Measurements from ENCODE around the gene CNTNAP2.

Gene CNTNAP2

GRCh38 chr7:148014541-148014940 is 1897.9 kb downstream of the CNTNAP2 start:
- TF ChIP-seq, protein P1, sequence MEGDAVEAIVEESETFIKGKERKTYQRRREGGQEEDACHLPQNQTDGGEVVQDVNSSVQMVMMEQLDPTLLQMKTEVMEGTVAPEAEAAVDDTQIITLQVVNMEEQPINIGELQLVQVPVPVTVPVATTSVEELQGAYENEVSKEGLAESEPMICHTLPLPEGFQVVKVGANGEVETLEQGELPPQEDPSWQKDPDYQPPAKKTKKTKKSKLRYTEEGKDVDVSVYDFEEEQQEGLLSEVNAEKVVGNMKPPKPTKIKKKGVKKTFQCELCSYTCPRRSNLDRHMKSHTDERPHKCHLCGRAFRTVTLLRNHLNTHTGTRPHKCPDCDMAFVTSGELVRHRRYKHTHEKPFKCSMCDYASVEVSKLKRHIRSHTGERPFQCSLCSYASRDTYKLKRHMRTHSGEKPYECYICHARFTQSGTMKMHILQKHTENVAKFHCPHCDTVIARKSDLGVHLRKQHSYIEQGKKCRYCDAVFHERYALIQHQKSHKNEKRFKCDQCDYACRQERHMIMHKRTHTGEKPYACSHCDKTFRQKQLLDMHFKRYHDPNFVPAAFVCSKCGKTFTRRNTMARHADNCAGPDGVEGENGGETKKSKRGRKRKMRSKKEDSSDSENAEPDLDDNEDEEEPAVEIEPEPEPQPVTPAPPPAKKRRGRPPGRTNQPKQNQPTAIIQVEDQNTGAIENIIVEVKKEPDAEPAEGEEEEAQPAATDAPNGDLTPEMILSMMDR (conservative IDR thresholded peaks at IDR 0.05): no peak
- H3K27ac ChIP-seq: no peak overlapping the region

DNA sequence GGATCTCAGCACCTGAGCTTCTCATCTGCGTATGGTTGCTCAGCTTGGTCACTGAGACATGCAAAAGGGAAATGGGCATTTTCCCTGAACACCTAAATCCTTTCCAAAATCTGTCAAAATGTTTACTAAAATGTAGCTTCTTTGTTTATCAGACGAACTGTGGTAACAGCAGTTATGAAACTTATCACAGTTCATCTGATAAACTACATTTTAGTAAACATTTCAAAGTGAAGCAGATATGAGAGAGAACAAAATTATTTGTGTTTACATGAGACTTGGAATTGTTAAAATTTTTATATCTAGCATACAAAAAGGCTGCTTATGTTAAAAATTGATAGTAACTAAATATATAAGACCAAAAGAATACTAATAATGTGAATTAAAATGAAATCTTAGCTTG is 1900.5 kb downstream of the CNTNAP2 start:
- TF ChIP-seq, protein P1 (conservative IDR thresholded peaks at IDR 0.05): no peak
- TF ChIP-seq ZFX (IDR thresholded peaks at IDR 0.05): no peak
- no peak overlapping the region for H3K27ac ChIP-seq

DNA sequence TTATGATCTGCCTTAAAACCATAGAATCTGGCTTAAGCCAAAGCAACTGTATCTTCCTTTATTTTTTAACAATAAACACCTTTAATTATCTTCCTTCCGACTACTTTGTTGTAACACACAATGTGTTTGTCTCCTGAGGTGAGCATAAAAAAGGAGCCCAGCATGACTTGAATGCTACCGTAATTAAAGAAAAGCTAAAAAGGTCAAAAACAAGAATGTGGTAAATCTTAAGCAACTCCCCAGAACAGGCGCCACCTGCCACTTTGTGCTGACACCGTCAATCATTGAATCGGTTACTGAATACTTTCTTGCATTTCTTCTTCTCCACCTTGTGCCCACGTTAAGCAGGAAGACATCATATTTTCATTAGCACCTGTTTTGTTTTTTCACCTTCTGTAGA is 1904.1 kb downstream of the CNTNAP2 start:
- H3K27ac ChIP-seq: no peak overlapping the region
- TF ChIP-seq, protein P1 (conservative IDR thresholded peaks at IDR 0.05): no peak
- no peak for TF ChIP-seq ZFX (IDR thresholded peaks at IDR 0.05)

- H3K27ac ChIP-seq: no peak overlapping the region
- no peak for TF ChIP-seq ZFX (IDR thresholded peaks at IDR 0.05)
- TF ChIP-seq, protein P1 (conservative IDR thresholded peaks at IDR 0.05): no peak
Observed at GRCh38 chr7:148021507-148022045, 1905.0 kb downstream of the CNTNAP2 start.

DNA sequence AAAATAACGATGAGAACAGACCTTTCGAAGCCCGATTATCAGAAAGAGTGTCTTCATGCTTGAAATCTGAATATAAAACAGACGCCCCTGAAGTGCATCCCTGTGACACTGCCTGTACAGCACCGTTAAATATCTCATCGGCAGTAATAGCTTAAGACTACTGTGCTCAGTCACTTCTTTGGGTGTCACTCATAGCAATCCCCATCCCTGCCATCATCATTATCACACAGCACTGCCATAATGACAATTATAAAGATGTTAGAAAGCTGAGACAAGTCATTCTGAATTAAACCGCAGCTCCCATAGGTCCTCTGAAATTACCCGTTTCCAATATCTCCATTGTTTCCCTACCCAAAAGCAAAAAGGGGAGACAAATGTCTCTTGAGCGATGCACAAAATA is 1906.2 kb downstream of the CNTNAP2 start:
- H3K27ac ChIP-seq: no peak overlapping the region
- TF ChIP-seq, protein P1 (conservative IDR thresholded peaks at IDR 0.05): no peak
- TF ChIP-seq ZFX (IDR thresholded peaks at IDR 0.05): no peak

- H3K27ac ChIP-seq: no peak overlapping the region
- no peak for TF ChIP-seq ZFX (IDR thresholded peaks at IDR 0.05)
- TF ChIP-seq, protein P1 (conservative IDR thresholded peaks at IDR 0.05): no peak
Observed at GRCh38 chr7:148026713-148027112, 1910.1 kb downstream of the CNTNAP2 start.

DNA sequence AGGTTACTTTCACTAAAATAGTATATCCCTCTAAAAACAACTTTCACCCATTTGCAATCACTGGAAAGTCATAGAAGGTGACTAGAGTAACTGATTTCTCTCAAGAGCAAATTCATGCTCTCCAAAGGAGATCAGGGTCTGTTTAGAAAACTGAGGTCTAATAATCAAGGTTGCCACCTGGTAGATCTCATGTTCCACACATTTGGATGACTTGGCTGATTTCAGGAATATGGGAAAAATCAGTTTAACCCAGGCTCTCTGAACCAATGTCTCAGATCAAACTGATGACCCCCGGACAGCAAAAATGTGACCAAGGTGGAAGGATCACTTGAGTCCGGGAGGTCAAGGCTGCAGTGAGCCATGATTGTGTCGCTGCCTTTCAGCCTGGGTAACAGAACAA is 1911.6 kb downstream of the CNTNAP2 start:
- TF ChIP-seq ZFX (IDR thresholded peaks at IDR 0.05): no peak
- TF ChIP-seq, protein P1 (conservative IDR thresholded peaks at IDR 0.05): no peak
- H3K27ac ChIP-seq: no peak overlapping the region

All from C4-2B (cell line).